ENCODE measurements around the gene BAMBI. TPM values are rescaled to one million over a fixed set of nuclear protein-coding genes. Genes with fewer than 3 reads are reported as not detected.

BAMBI gene
- total RNA-seq, 4 donors from 2014 or later, result 10.6 to 16.1 (median 13.0) TPM

- TF ChIP-seq, protein P1, sequence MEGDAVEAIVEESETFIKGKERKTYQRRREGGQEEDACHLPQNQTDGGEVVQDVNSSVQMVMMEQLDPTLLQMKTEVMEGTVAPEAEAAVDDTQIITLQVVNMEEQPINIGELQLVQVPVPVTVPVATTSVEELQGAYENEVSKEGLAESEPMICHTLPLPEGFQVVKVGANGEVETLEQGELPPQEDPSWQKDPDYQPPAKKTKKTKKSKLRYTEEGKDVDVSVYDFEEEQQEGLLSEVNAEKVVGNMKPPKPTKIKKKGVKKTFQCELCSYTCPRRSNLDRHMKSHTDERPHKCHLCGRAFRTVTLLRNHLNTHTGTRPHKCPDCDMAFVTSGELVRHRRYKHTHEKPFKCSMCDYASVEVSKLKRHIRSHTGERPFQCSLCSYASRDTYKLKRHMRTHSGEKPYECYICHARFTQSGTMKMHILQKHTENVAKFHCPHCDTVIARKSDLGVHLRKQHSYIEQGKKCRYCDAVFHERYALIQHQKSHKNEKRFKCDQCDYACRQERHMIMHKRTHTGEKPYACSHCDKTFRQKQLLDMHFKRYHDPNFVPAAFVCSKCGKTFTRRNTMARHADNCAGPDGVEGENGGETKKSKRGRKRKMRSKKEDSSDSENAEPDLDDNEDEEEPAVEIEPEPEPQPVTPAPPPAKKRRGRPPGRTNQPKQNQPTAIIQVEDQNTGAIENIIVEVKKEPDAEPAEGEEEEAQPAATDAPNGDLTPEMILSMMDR (IDR thresholded peaks at IDR 0.05), result no peak
- TF ChIP-seq EP300 (IDR thresholded peaks at IDR 0.05) (no peak), POLR2A (IDR thresholded peaks at IDR 0.05) (no peak), POLR2AphosphoS5 (IDR thresholded peaks at IDR 0.05) (no peak)
- no peak overlapping the region for H3K27ac ChIP-seq
- no peak for DNase-seq (ENCODE audit: low spot score in 2 of 2)
- no peaks in the 10 kb centered on the region for H3K36me3 ChIP-seq
- H3K4me3 ChIP-seq, result no peak overlapping the region
- WGBS, result 74% methylated on average over 3 of the region's 3 CpGs
- H3K4me1 ChIP-seq, result peaks cover 23% of the 10 kb centered on the region
- peaks cover 73% of the 10 kb centered on the region for H3K27me3 ChIP-seq
- no peaks in the 10 kb centered on the region for H3K9me3 ChIP-seq
Observed at GRCh38 chr10:28674782-28675181, 2.5 kb upstream of the BAMBI start.

GRCh38 chr10:28676326-28676967, 874 bp upstream of the BAMBI start:
- WGBS, result 6% methylated on average over 12 of the region's 25 CpGs
- H3K36me3 ChIP-seq, result no peaks in the 10 kb centered on the region
- TF ChIP-seq POLR2A (IDR thresholded peaks at IDR 0.05), result no peak
- no peak for TF ChIP-seq POLR2AphosphoS5 (IDR thresholded peaks at IDR 0.05)
- TF ChIP-seq EP300 (IDR thresholded peaks at IDR 0.05), result no peak
- TF ChIP-seq, protein P1 (IDR thresholded peaks at IDR 0.05), result no peak
- peak; percentile 70 to 82 for DNase-seq (ENCODE audit: low spot score in 2 of 2)
- peak overlapping the region; percentile 76 for H3K4me3 ChIP-seq
- H3K27ac ChIP-seq, result no peak overlapping the region
- peaks cover 66% of the 10 kb centered on the region for H3K27me3 ChIP-seq
- peaks cover 23% of the 10 kb centered on the region for H3K4me1 ChIP-seq
- no peaks in the 10 kb centered on the region for H3K9me3 ChIP-seq

- TF ChIP-seq EP300 (IDR thresholded peaks at IDR 0.05) (no peak), POLR2A (IDR thresholded peaks at IDR 0.05) (no peak), POLR2AphosphoS5 (IDR thresholded peaks at IDR 0.05) (no peak)
- TF ChIP-seq, protein P1 (IDR thresholded peaks at IDR 0.05), result no peak
- Histone ChIP-seq H3K4me1 (peaks cover 23% of the 10 kb centered on the region), H3K4me3 (peak overlapping the region; percentile 76), H3K27me3 (peaks cover 77% of the 10 kb centered on the region), H3K27ac (peak overlapping the region; percentile 80), H3K9me3 (no peaks in the 10 kb centered on the region), H3K36me3 (no peaks in the 10 kb centered on the region)
- 15% methylated on average over 18 of the region's 54 CpGs for WGBS
- peak in 1 of 2 donors; percentile 62 for DNase-seq (ENCODE audit: low spot score in 2 of 2)
Observed at GRCh38 chr10:28677888-28678686, 766 bp downstream of the BAMBI start.

- peak overlapping the region; percentile 10 for H3K27ac ChIP-seq
- DNase-seq (ENCODE audit: low spot score in 2 of 2), result no peak
- no peaks in the 10 kb centered on the region for H3K36me3 ChIP-seq
- TF ChIP-seq, protein P1 (IDR thresholded peaks at IDR 0.05), result no peak
- TF ChIP-seq POLR2A (IDR thresholded peaks at IDR 0.05), result no peak
- no peak for TF ChIP-seq EP300 (IDR thresholded peaks at IDR 0.05)
- no peak for TF ChIP-seq POLR2AphosphoS5 (IDR thresholded peaks at IDR 0.05)
- peaks cover 23% of the 10 kb centered on the region for H3K4me1 ChIP-seq
- no peaks in the 10 kb centered on the region for H3K9me3 ChIP-seq
- H3K27me3 ChIP-seq, result peaks cover 71% of the 10 kb centered on the region
- peak overlapping the region; percentile 76 for H3K4me3 ChIP-seq
- 46% methylated on average over 12 of the region's 12 CpGs for WGBS
Observed at GRCh38 chr10:28678687-28679457, 1.6 kb downstream of the BAMBI start.
